Ramos (cell line): ENCODE measurements around the gene TCF4.

Source experiments
- in situ Hi-C: fragments of 300-500 bp; cut with MboI; formaldehyde crosslinking; loops from one replicate; pipeline ENCODE4 v1.14.3; 2022; ENCODE audit warnings: low sequenced_read_pairs; ENCODE audit not compliant: unreplicated experiment

The TCF4 gene

GRCh38 chr18:55510809-55511208 lies 77.2 kb downstream of the TCF4 start:
- in situ Hi-C loops = no loop called here

- in situ Hi-C loops = no loop called here
Observed at GRCh38 chr18:55509631-55510324, 78.2 kb downstream of the TCF4 start.

- in situ Hi-C loops = no loop called here
Observed at GRCh38 chr18:55508651-55509050, 79.3 kb downstream of the TCF4 start.

GRCh38 chr18:55506074-55506473 lies 81.9 kb downstream of the TCF4 start:
- in situ Hi-C loops = no loop called here

GRCh38 chr18:55504808-55505207 lies 83.2 kb downstream of the TCF4 start:
- in situ Hi-C loops = no loop called here

GRCh38 chr18:55503167-55503820 lies 84.7 kb downstream of the TCF4 start:
- in situ Hi-C loops = no loop called here

- in situ Hi-C loops = no loop called here
Observed at GRCh38 chr18:55501982-55502710, 85.8 kb downstream of the TCF4 start.

- in situ Hi-C loops = no loop called here
Observed at GRCh38 chr18:55501579-55501978, 86.4 kb downstream of the TCF4 start.

GRCh38 chr18:55500316-55501086 lies 87.5 kb downstream of the TCF4 start:
- in situ Hi-C loops = no loop called here

GRCh38 chr18:55499526-55499925 lies 88.5 kb downstream of the TCF4 start:
- in situ Hi-C loops = no loop called here

- in situ Hi-C loops = no loop called here
Observed at GRCh38 chr18:55497825-55498403, 90.1 kb downstream of the TCF4 start.

GRCh38 chr18:55494899-55495298 lies 93.1 kb downstream of the TCF4 start:
- in situ Hi-C loops = no loop called here

GRCh38 chr18:55494441-55494840 lies 93.6 kb downstream of the TCF4 start:
- in situ Hi-C loops = no loop called here

GRCh38 chr18:55491616-55492015 lies 96.4 kb downstream of the TCF4 start:
- in situ Hi-C loops = no loop called here

GRCh38 chr18:55489034-55489986 lies 98.7 kb downstream of the TCF4 start:
- in situ Hi-C loops = no loop called here

- in situ Hi-C loops = no loop called here
Observed at GRCh38 chr18:55488473-55488872, 99.5 kb downstream of the TCF4 start.

GRCh38 chr18:55487997-55488396 lies 100.0 kb downstream of the TCF4 start:
- in situ Hi-C loops = no loop called here

GRCh38 chr18:55486936-55487335 lies 101.1 kb downstream of the TCF4 start:
- in situ Hi-C loops = no loop called here

GRCh38 chr18:55485666-55486065 lies 102.3 kb downstream of the TCF4 start:
- in situ Hi-C loops = no loop called here
